HUES64 (cell line): Measurements from ENCODE around the gene RPRM.
A peak's percentile ranks its signal among the peaks of the same experiment; 100 is the strongest.

Experiments used
- H3K27ac ChIP-seq: 2 replicates; pipeline ENCODE4 v1.7.0; 2013; ENCODE audit warnings: low read depth, low read length, inconsistent platforms
- H3K27me3 ChIP-seq: 2 replicates; pipeline ENCODE4 v1.6.1; 2013; ENCODE audit warnings: mild to moderate bottlenecking, low read length; ENCODE audit not compliant: insufficient read depth
- H3K36me3 ChIP-seq: 2 replicates; pipeline ENCODE4 v1.6.1; 2013; ENCODE audit warnings: mild to moderate bottlenecking, low read length; ENCODE audit not compliant: insufficient read depth
- H3K4me1 ChIP-seq: 2 replicates; pipeline ENCODE4 v1.6.1; 2013; ENCODE audit warnings: mild to moderate bottlenecking, low read length, moderate library complexity; ENCODE audit not compliant: insufficient read depth
- H3K4me3 ChIP-seq: 2 replicates; pipeline ENCODE4 v1.5.1; 2013; ENCODE audit warnings: mild to moderate bottlenecking, low read length, moderate library complexity
- H3K9ac ChIP-seq: 2 replicates; pipeline ENCODE4 v1.6.1; 2013; ENCODE audit warnings: mild to moderate bottlenecking, low read depth, low read length
- H3K9me3 ChIP-seq: 2 replicates; pipeline ENCODE4 v1.6.1; 2013; ENCODE audit warnings: low read depth, low read length; ENCODE audit not compliant: insufficient read depth
- WGBS: fragments of 150-250, 120-280 bp; methylation state at CpG from one replicate; pipeline ENCODE4 v1.1.7; 2013; ENCODE audit warnings: missing lambda C conversion rate; 5-methylcytosine and 5-hydroxymethylcytosine counted together

Gene RPRM

DNA sequence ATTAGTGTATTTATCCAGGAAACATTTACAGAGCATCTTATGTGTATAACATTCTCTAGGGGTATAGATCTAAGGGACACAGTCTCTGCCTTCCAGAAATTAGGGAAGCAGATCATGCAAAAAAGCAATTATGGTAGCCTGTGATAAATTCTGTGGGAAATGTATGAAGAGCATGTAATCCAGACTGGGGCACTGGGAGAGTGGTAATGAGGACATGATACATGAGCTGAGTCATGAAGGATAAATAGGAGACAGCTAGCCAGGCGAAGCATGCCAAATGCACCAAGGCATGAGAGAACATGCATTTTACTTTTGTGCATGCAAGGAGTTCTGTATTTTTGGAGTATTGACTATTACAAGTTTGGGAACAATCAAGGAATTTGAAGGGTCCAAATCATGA lies 8.9 kb upstream of the RPRM start:
- Histone ChIP-seq H3K9me3 (no peaks in the 10 kb centered on the region), H3K9ac (no peak overlapping the region), H3K27ac (no peak overlapping the region; the same call in 1 of the 2 replicates), H3K27me3 (peaks cover 9% of the 10 kb centered on the region; the same call in 1 of the 2 replicates), H3K36me3 (no peaks in the 10 kb centered on the region), H3K4me3 (no peak overlapping the region), H3K4me1 (peaks cover 24% of the 10 kb centered on the region)
- WGBS: 43% methylated on average over 1 of the region's 1 CpG

DNA sequence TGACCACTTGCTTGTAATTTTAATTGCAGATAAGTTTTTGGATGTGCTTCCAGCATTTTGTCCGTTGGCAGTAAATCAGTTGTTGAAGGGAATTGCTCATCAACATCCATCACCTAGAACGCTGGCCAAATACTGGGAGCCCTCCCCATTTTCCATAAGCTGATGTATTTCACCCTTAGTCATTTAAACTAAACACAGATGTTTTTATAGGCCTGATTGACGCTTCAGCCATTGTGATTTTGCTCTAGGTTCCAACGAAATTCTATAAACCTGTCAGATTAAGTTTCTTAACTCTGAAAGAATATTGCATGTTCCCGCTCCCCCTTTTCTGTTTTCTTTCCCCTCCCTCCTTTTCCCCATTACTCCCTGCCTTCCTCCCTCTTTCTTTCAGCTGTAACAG lies 1.0 kb upstream of the RPRM start:
- H3K4me1 ChIP-seq: peaks cover 40% of the 10 kb centered on the region
- H3K9me3 ChIP-seq: no peaks in the 10 kb centered on the region
- peaks cover 10% of the 10 kb centered on the region for H3K27me3 ChIP-seq
- peak overlapping the region; percentile 34 for H3K9ac ChIP-seq
- H3K27ac ChIP-seq: peak overlapping the region; percentile 42; the same call in 1 of the 2 replicates
- H3K36me3 ChIP-seq: no peaks in the 10 kb centered on the region
- peak overlapping the region; percentile 57 for H3K4me3 ChIP-seq
- 12% methylated on average over 5 of the region's 5 CpGs for WGBS

DNA sequence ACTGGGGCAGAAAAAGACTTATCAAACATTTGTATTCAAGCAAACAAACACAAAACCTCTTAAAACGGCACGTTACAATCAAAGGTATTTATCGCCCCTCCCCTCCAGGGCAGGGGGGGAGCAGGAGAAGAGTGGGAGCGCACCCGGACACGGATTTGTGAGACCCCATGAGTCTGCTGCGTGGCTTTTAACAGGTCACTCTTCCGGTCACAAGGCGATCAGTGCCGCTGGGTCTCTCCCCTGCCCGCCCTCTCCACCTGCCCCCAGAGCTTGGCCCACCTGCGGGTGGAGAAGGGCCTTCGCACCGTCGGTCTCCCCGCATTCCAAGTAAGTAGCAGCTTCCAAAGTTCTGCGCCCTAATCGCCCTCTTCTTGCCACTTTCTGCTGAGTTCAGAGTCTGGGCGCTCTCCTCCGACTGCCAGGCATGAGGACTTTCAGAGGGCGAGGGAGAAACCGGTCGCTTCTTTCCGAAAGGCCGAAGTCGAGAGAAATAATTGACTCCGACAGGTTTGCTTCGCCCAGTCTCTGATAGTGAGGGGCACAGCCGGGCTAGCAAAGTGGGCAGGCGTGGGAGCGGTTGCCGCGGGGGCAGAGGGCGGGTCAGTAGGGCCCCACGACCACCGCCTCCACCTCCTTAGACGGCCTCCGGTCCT lies 800 bp downstream of the RPRM start:
- under 1% methylated on average over 38 of the region's 38 CpGs for WGBS
- H3K4me1 ChIP-seq: peaks cover 49% of the 10 kb centered on the region
- H3K27ac ChIP-seq: peak overlapping the region; percentile 84
- peak overlapping the region; percentile 62 for H3K9ac ChIP-seq
- peak overlapping the region; percentile 57 for H3K4me3 ChIP-seq
- no peaks in the 10 kb centered on the region for H3K36me3 ChIP-seq
- H3K9me3 ChIP-seq: no peaks in the 10 kb centered on the region
- H3K27me3 ChIP-seq: peaks cover 10% of the 10 kb centered on the region

DNA sequence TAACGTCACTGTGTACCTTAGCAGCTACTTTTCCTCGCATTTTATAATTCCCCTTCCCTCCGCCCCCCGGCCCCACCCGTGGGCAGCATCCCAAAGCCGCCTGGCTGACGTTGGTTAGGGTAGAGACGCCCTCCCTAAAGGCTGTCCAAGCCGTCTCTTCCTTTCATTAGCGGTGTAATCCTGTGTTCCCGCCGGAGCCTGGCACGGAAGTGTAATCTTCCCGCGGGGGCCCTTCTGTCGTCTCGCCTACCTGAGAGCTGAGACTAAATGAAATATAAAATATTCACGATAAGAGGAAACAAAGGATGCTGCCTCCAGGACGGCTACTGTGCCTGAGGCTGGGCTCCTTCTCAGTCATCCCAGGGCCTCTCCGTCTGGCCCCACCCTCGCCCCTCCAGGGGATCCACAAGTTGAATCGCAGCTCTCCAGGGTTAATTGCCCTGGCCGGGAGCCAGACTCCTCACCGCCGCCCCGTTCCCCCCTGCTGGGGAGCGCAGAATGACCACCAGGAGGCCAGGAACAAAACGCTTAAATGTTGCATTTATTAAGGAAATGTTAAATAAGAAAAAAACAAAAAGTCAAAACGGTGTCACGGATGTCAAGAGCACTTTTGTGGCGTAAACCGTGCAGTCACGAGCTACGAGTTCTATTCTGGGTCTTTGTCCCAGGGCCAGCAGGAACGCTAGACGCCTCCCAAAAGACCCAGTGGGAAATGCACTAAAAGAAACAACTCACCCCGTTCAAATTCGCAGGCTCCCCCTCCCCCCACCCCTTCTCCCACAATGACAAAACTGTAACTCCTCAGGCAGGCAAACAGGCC lies 1.5 kb downstream of the RPRM start:
- WGBS: under 1% methylated on average over 36 of the region's 38 CpGs
- peak overlapping the region; percentile 62 for H3K9ac ChIP-seq

DNA sequence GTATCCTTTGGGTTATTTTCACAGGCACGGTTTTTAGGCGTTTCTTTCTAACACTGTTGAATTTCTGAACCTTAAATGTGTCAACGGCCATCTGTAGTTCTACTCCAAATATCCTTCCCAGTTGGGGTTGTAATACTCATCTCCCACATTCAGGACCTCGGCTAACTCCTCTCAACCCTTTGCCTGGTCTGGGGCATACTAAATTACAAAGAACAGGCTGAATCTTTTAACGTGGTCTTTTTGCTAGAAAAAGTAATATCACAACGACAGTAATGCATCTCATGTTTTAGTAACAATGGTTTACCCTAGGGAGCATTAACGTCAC lies 2.1 kb downstream of the RPRM start:
- Histone ChIP-seq H3K27ac (peak overlapping the region; percentile 84; the same call in 1 of the 2 replicates), H3K9me3 (no peaks in the 10 kb centered on the region), H3K4me1 (peaks cover 52% of the 10 kb centered on the region), H3K36me3 (no peaks in the 10 kb centered on the region), H3K9ac (no peak overlapping the region), H3K4me3 (peak overlapping the region; percentile 57), H3K27me3 (peaks cover 10% of the 10 kb centered on the region)
- WGBS: 2% methylated on average over 7 of the region's 7 CpGs

More for the DNA sequence above, 1.5 kb downstream of the RPRM start:
- H3K4me3 ChIP-seq: peak overlapping the region; percentile 57
- peaks cover 10% of the 10 kb centered on the region for H3K27me3 ChIP-seq
- peaks cover 49% of the 10 kb centered on the region for H3K4me1 ChIP-seq
- no peaks in the 10 kb centered on the region for H3K9me3 ChIP-seq
- H3K36me3 ChIP-seq: no peaks in the 10 kb centered on the region
- peak overlapping the region; percentile 84; the same call in 1 of the 2 replicates for H3K27ac ChIP-seq

DNA sequence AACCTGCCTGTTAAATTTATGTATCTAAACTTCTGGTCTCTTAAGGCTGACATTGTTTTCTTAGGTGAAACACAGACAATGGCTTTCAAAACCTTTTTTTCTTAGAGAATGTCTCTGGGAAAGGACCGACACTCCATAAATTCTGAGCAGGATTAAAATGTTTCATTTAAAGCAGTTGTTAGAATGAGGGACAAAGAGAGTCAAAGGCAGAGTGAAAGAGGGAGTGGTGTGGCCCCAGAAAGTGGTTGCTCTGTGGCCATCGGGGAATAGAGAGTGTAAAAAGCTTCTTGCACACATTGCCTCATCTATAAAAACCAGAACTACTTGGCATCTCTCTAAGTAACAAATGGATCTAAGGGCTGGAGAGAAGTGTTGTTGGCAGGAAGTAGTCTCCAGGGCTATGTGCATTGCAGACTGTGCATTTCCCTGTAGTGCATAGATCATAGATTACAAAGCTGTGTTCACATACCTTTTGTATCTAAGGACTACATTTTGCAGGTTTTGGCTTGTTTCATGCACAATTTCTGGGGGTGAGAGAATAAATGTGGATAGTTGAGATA lies 3.6 kb downstream of the RPRM start:
- peaks cover 10% of the 10 kb centered on the region for H3K27me3 ChIP-seq
- H3K27ac ChIP-seq: no peak overlapping the region
- no peaks in the 10 kb centered on the region for H3K36me3 ChIP-seq
- no peak overlapping the region for H3K9ac ChIP-seq
- H3K4me1 ChIP-seq: peaks cover 42% of the 10 kb centered on the region
- no peaks in the 10 kb centered on the region for H3K9me3 ChIP-seq
- H3K4me3 ChIP-seq: no peak overlapping the region
- 83% methylated on average over 1 of the region's 2 CpGs for WGBS

DNA sequence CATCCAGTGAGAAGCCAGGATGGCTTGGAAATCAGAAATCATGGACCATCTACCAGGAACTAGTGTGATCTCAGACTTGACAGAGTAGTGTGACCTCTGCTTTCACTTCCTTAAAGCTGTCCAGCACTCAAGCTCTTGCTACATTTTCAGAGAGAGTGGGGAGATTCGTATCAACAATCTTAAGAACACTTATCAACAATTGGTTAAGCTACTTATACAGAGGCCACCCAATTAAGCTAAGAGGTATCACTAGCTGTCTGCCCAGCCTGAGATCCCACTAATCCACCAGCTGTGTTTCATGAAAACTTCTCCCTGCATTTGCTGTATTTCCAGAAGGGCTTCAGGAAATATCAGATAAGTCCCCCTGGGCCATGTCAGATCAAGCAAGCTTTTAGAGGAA lies 4.2 kb downstream of the RPRM start:
- no peaks in the 10 kb centered on the region for H3K9me3 ChIP-seq
- no peak overlapping the region for H3K27ac ChIP-seq
- no peaks in the 10 kb centered on the region for H3K36me3 ChIP-seq
- no peak overlapping the region for H3K9ac ChIP-seq
- WGBS: 76% methylated on average over 1 of the region's 1 CpG
- H3K4me1 ChIP-seq: peaks cover 39% of the 10 kb centered on the region
- no peak overlapping the region for H3K4me3 ChIP-seq
- peaks cover 10% of the 10 kb centered on the region for H3K27me3 ChIP-seq

DNA sequence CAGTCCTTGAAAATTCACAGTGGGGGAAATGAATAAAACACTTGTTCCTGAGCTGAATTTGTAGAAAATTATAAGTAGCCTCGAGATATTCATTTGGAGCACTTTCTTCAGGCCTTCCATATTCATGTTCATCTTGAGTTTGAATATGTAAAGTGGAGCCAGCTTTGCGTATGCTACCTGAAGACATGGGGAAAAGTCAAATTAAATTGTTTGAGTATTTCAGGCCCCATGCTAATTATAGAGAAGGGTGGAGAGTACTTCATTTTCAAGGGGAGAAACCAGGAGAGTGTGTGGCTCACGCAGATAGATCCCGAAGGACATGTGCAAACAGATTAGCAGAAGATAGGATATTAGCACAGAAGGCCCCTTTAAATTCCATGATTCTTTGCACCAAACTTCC lies 7.7 kb downstream of the RPRM start:
- H3K4me3 ChIP-seq: no peak overlapping the region
- 94% methylated on average over 4 of the region's 4 CpGs for WGBS
- no peak overlapping the region for H3K9ac ChIP-seq
- no peaks in the 10 kb centered on the region for H3K36me3 ChIP-seq
- H3K9me3 ChIP-seq: no peaks in the 10 kb centered on the region
- no peak overlapping the region for H3K27ac ChIP-seq
- H3K27me3 ChIP-seq: no peaks in the 10 kb centered on the region
- peaks cover 38% of the 10 kb centered on the region for H3K4me1 ChIP-seq

DNA sequence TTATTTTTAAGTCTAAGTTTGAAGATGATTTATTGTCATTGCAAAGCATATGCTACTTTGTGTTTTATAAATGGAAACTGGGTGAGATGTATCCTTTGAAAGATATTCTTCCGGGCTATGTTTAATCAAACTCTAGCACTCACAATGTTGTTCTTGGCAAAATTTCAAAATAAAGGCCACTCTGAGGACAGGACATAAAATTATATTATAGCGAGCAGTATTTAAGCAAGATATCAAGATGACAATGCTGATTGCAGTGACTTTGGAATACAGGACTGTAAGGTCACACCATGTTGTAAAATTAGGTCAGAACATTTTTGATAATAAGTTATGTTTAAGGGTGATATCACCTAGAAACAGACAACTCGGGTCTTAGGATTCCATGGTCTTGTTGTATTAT lies 14.2 kb downstream of the RPRM start:
- H3K27me3 ChIP-seq: no peaks in the 10 kb centered on the region
- 94% methylated on average over 2 of the region's 3 CpGs for WGBS
- H3K9ac ChIP-seq: no peak overlapping the region
- no peaks in the 10 kb centered on the region for H3K36me3 ChIP-seq
- no peak overlapping the region for H3K4me3 ChIP-seq
- peaks cover 26% of the 10 kb centered on the region for H3K4me1 ChIP-seq
- no peaks in the 10 kb centered on the region for H3K9me3 ChIP-seq
- H3K27ac ChIP-seq: no peak overlapping the region

DNA sequence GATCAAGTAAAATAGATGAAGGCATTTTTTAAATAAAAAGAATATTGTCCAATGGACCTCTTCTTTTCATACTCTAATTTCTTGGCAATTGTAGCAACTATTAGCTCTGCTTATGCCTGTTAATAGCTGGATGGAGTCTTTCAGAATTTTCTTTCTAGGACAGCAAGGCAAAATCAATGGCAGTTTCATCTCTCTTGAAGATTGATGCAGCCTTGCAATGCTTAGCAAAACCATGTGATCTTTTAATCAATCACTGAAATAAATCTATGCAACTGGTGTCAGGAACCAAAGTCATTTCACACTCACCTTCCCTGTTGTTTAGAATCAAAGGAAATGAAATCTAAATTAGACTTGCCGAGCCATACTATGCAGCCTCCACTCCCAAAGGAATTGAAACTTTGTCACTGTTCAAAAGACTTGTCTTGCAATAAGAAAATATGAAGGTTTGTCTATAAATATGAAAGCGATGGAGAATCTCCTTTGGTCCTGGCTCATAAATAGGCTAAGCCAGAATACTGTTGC lies 16.2 kb downstream of the RPRM start:
- peaks cover 33% of the 10 kb centered on the region for H3K4me1 ChIP-seq
- 96% methylated on average over 2 of the region's 2 CpGs for WGBS
- H3K4me3 ChIP-seq: no peak overlapping the region
- no peaks in the 10 kb centered on the region for H3K36me3 ChIP-seq
- H3K27me3 ChIP-seq: no peaks in the 10 kb centered on the region
- H3K9me3 ChIP-seq: no peaks in the 10 kb centered on the region
- no peak overlapping the region for H3K9ac ChIP-seq
- H3K27ac ChIP-seq: no peak overlapping the region

DNA sequence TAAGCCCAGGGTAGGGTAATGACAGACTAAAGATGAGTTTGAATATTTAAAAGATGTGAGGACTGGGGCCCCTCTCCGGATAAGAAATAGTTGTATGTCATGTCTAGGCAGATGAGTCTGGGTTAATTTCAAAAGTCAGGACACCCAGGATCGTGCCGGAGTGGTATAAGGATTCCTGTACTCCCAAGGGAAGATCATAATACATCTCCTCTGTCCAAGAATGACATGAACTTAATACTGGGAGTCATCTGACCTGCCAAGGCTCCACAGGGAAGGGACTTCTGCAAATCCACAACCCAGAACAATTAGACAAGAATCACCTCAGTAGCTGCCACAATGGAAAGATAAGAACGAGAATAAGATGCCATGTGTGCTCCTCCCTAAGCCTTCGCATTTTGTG lies 17.1 kb downstream of the RPRM start:
- Histone ChIP-seq H3K9ac (no peak overlapping the region), H3K27ac (no peak overlapping the region), H3K9me3 (no peaks in the 10 kb centered on the region), H3K27me3 (no peaks in the 10 kb centered on the region), H3K4me3 (no peak overlapping the region), H3K4me1 (peaks cover 33% of the 10 kb centered on the region), H3K36me3 (no peaks in the 10 kb centered on the region)
- 85% methylated on average over 5 of the region's 5 CpGs for WGBS
